Measurements from ENCODE around the gene TGFBR3.
"Not testable (repeated sequence)": the region's sequence is repeated elsewhere in the genome, so short reads cannot be mapped to it uniquely, and the experiment has no call there.

Gene TGFBR3

GRCh38 chr1:91676030-91676429 is 209.9 kb downstream of the TGFBR3 start:
- DNase-seq, result no peak

- DNase-seq, result no peak
Measured at GRCh38 chr1:91674107-91674506, 211.8 kb downstream of the TGFBR3 start.

GRCh38 chr1:91673613-91674012 is 212.3 kb downstream of the TGFBR3 start:
- DNase-seq, result no peak

- no peak for DNase-seq
Measured at GRCh38 chr1:91672601-91673161, 213.3 kb downstream of the TGFBR3 start.

GRCh38 chr1:91670781-91671180 is 215.2 kb downstream of the TGFBR3 start:
- DNase-seq, result no peak

- DNase-seq, result no peak
Measured at GRCh38 chr1:91669584-91670350, 216.2 kb downstream of the TGFBR3 start.

GRCh38 chr1:91666651-91667050 is 219.3 kb downstream of the TGFBR3 start:
- DNase-seq, result not testable (repeated sequence)

GRCh38 chr1:91661121-91661520 is 224.8 kb downstream of the TGFBR3 start:
- no peak for DNase-seq

- no peak for DNase-seq
Measured at GRCh38 chr1:91660708-91661107, 225.2 kb downstream of the TGFBR3 start.

- DNase-seq, result no peak
Measured at GRCh38 chr1:91655912-91656449, 230.0 kb downstream of the TGFBR3 start.

- DNase-seq, result no peak
Measured at GRCh38 chr1:91653183-91653582, 232.8 kb downstream of the TGFBR3 start.

- DNase-seq, result no peak
Measured at GRCh38 chr1:91651661-91652071, 234.3 kb downstream of the TGFBR3 start.

- no peak for DNase-seq
Measured at GRCh38 chr1:91651243-91651642, 234.7 kb downstream of the TGFBR3 start.

- no peak for DNase-seq
Measured at GRCh38 chr1:91650764-91651163, 235.2 kb downstream of the TGFBR3 start.

GRCh38 chr1:91647061-91647460 is 238.9 kb downstream of the TGFBR3 start:
- no peak for DNase-seq

- no peak for DNase-seq
Measured at GRCh38 chr1:91645031-91645430, 240.9 kb downstream of the TGFBR3 start.

GRCh38 chr1:91643431-91643830 is 242.5 kb downstream of the TGFBR3 start:
- no peak for DNase-seq

GRCh38 chr1:91640877-91641526 is 244.9 kb downstream of the TGFBR3 start:
- DNase-seq, result no peak

- DNase-seq, result no peak
Measured at GRCh38 chr1:91637539-91637994, 248.4 kb downstream of the TGFBR3 start.

- DNase-seq, result no peak
Measured at GRCh38 chr1:91635763-91636162, 250.2 kb downstream of the TGFBR3 start.

- no peak for DNase-seq
Measured at GRCh38 chr1:91633438-91633837, 252.5 kb downstream of the TGFBR3 start.

- DNase-seq, result no peak
Measured at GRCh38 chr1:91631718-91632330, 254.1 kb downstream of the TGFBR3 start.

- no peak for DNase-seq
Measured at GRCh38 chr1:91630803-91631202, 255.1 kb downstream of the TGFBR3 start.
